HEK293 (cell line): ENCODE measurements around the gene ARHGAP32.
"Not testable (repeated sequence)": the region's sequence is repeated elsewhere in the genome, so short reads cannot be mapped to it uniquely, and the experiment has no call there.

Experiments used
- CTCF ChIA-PET: fragments of 350-600 bp; formaldehyde crosslinking; extraction: SDS; loops from one replicate; lab custom pipeline; 2021; ENCODE audit warnings: antibody characterized with exemption; lab: Yijun Ruan, JAX
- POLR2A ChIA-PET: fragments of 300-600 bp; formaldehyde crosslinking; extraction: SDS; loops from one replicate; lab custom pipeline; 2020; ENCODE audit warnings: antibody characterized with exemption, inconsistent platforms; lab: Yijun Ruan, JAX
- H3K27ac ChIP-seq: fragments of 200-500 bp; sonication (Bioruptor generic); 2 replicates; pipeline ENCODE4 v1.5.1; 2014; ENCODE audit warnings: low read depth, low read length, control low read depth, inconsistent platforms; ENCODE audit errors: extremely low read depth
- H3K36me3 ChIP-seq, 2 experiments: fragments of 200-500 bp in 1 of 2; sonication (Bioruptor generic) in 1 of 2; 1 replicate in 1 of 2; 2 replicates in 1 of 2; pipeline ENCODE4 v1.5.1; 2014 to 2017; ENCODE audit warnings: inconsistent platforms in 2 of 2, low read length in 2 of 2; ENCODE audit not compliant: control insufficient read depth in 2 of 2, insufficient read depth in 1 of 2
- H3K4me1 ChIP-seq: fragments of 200-500 bp; sonication (Bioruptor generic); 2 replicates; pipeline ENCODE4 v1.5.1; 2014; ENCODE audit warnings: mild to moderate bottlenecking, low read length, inconsistent platforms; ENCODE audit not compliant: control insufficient read depth, insufficient read depth
- H3K4me3 ChIP-seq: 2 replicates; pipeline ENCODE4 v1.5.1; 2011; ENCODE audit warnings: low read depth, mild to moderate bottlenecking, control low read depth, low read length, moderate library complexity
- H3K9me3 ChIP-seq: fragments of 200-500 bp; sonication (Bioruptor generic); 2 replicates; pipeline ENCODE4 v1.5.1; 2014; ENCODE audit warnings: low read depth, low read length, inconsistent platforms; ENCODE audit not compliant: control insufficient read depth, insufficient read depth
- KLF17 ChIP-seq: fragments of 450-650 bp; formaldehyde crosslinking; IDR thresholded peaks from 2 replicates; pipeline ENCODE4 v1.5.1; 2016; ENCODE audit warnings: missing biosample characterization, missing genetic modification characterization
- KLF8 ChIP-seq: fragments of 450-650 bp; formaldehyde crosslinking; IDR thresholded peaks from 2 replicates; pipeline ENCODE4 v1.5.1; 2016; ENCODE audit warnings: missing biosample characterization, missing genetic modification characterization
- REPIN1 ChIP-seq: fragments of 450-650 bp; formaldehyde crosslinking; IDR thresholded peaks from 2 replicates; pipeline ENCODE4 v1.5.1; 2017; ENCODE audit warnings: missing biosample characterization, missing genetic modification characterization, low read depth
- ZIC2 ChIP-seq: fragments of 450-650 bp; formaldehyde crosslinking; IDR thresholded peaks from 2 replicates; pipeline ENCODE4 v1.5.1; 2016; ENCODE audit warnings: missing biosample characterization, missing genetic modification characterization
- ZNF148 ChIP-seq: fragments of 450-650 bp; formaldehyde crosslinking; IDR thresholded peaks from 2 replicates; pipeline ENCODE4 v1.5.0; 2017; ENCODE audit warnings: missing biosample characterization, missing genetic modification characterization, borderline replicate concordance
- ZNF211 ChIP-seq: fragments of 450-650 bp; formaldehyde crosslinking; IDR thresholded peaks from 2 replicates; pipeline ENCODE4 v1.5.1; 2016; ENCODE audit warnings: low read depth, missing biosample characterization, missing genetic modification characterization
- ZNF221 ChIP-seq: fragments of 450-650 bp; formaldehyde crosslinking; IDR thresholded peaks from 2 replicates; pipeline ENCODE4 v1.5.1; 2017; ENCODE audit warnings: missing biosample characterization, missing genetic modification characterization, borderline replicate concordance
- ZNF311 ChIP-seq: fragments of 450-650 bp; formaldehyde crosslinking; IDR thresholded peaks from 2 replicates; pipeline ENCODE4 v1.5.1; 2017; ENCODE audit warnings: missing biosample characterization, missing genetic modification characterization, borderline replicate concordance
- ZNF366 ChIP-seq: fragments of 450-650 bp; formaldehyde crosslinking; conservative IDR thresholded peaks from 2 replicates; pipeline ENCODE4 v1.5.1; 2016; ENCODE audit warnings: missing biosample characterization, missing genetic modification characterization
- ZNF600 ChIP-seq: fragments of 450-650 bp; formaldehyde crosslinking; IDR thresholded peaks from 2 replicates; pipeline ENCODE4 v1.5.1; 2016; ENCODE audit warnings: missing biosample characterization, missing genetic modification characterization
- ZNF76 ChIP-seq: fragments of 450-650 bp; formaldehyde crosslinking; IDR thresholded peaks from 2 replicates; pipeline ENCODE4; 2016; ENCODE audit warnings: low read depth, missing biosample characterization, missing genetic modification characterization, borderline replicate concordance
- ZNF776 ChIP-seq: fragments of 450-650 bp; formaldehyde crosslinking; IDR thresholded peaks from 2 replicates; pipeline ENCODE4 v1.5.0; 2017; ENCODE audit warnings: missing biosample characterization, missing genetic modification characterization, borderline replicate concordance
- TF ChIP-seq, protein P1 (sequence below): sonication (generic); formaldehyde crosslinking; IDR thresholded peaks from 2 replicates; pipeline ENCODE4 v1.8.1; 2022; ENCODE audit warnings: mild to moderate bottlenecking, moderate library complexity, missing genetic modification reagents
- TF ChIP-seq, protein P2 (sequence below): fragments of 450-650 bp; formaldehyde crosslinking; IDR thresholded peaks from 2 replicates; pipeline ENCODE4 v1.5.1; 2017; ENCODE audit warnings: missing biosample characterization, missing genetic modification characterization
- TF ChIP-seq, protein P3 (sequence below): fragments of 450-650 bp; formaldehyde crosslinking; IDR thresholded peaks from 2 replicates; pipeline ENCODE4 v1.5.1; 2016; ENCODE audit warnings: missing biosample characterization, missing genetic modification characterization

Gene ARHGAP32

GRCh38 chr11:128924510-128925249 is 267.4 kb downstream of the ARHGAP32 start:
- no peaks in the 10 kb centered on the region for H3K4me1 ChIP-seq
- H3K27ac ChIP-seq: no peak overlapping the region
- TF ChIP-seq ZIC2 (tag by site-specific recombination): peak; percentile 46
- TF ChIP-seq, protein P1, sequence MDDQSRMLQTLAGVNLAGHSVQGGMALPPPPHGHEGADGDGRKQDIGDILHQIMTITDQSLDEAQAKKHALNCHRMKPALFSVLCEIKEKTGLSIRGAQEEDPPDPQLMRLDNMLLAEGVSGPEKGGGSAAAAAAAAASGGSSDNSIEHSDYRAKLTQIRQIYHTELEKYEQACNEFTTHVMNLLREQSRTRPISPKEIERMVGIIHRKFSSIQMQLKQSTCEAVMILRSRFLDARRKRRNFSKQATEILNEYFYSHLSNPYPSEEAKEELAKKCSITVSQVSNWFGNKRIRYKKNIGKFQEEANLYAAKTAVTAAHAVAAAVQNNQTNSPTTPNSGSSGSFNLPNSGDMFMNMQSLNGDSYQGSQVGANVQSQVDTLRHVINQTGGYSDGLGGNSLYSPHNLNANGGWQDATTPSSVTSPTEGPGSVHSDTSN: no peak
- no peak overlapping the region for H3K4me3 ChIP-seq
- ChIA-PET POLR2A (no interaction called here), CTCF (interaction anchor here (0.6 to 1.4 kb wide), 4 partner anchors 38 to 193 kb away, joined by 3 to 5 read pairs (median 4); no protein-coding TSS in a partner anchor)
- no peaks in the 10 kb centered on the region for H3K9me3 ChIP-seq
- no peaks in the 10 kb centered on the region for H3K36me3 ChIP-seq

DNA sequence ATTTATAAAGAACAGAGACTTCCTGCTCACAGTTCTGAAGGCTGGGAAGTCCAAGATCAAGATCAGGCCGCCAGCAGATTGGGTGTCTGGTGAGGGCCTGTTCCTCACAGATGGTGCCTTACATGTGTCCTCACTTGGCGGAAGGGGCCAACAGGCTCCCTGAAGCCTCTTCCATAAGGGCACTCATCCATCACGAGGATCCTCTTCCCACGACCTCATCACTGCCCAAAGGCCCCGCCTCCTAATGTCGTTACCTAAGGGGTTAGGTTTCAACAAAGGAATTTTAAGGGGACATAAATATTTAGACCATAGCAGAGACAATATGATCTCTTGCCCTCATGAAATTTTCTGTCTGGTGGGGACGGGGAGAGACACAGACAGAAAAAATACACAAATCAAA is 268.0 kb downstream of the ARHGAP32 start:
- CTCF ChIA-PET: interaction anchor here (1.3 to 1.4 kb wide), 2 partner anchors 38 to 39 kb away, joined by 4 to 5 read pairs; no protein-coding TSS in a partner anchor
- POLR2A ChIA-PET: no interaction called here

GRCh38 chr11:128921793-128922192 is 270.3 kb downstream of the ARHGAP32 start:
- no peaks in the 10 kb centered on the region for H3K4me1 ChIP-seq
- POLR2A ChIA-PET: no interaction called here
- H3K4me3 ChIP-seq: no peak overlapping the region
- no peaks in the 10 kb centered on the region for H3K9me3 ChIP-seq
- H3K36me3 ChIP-seq: no peaks in the 10 kb centered on the region
- TF ChIP-seq, protein P2, sequence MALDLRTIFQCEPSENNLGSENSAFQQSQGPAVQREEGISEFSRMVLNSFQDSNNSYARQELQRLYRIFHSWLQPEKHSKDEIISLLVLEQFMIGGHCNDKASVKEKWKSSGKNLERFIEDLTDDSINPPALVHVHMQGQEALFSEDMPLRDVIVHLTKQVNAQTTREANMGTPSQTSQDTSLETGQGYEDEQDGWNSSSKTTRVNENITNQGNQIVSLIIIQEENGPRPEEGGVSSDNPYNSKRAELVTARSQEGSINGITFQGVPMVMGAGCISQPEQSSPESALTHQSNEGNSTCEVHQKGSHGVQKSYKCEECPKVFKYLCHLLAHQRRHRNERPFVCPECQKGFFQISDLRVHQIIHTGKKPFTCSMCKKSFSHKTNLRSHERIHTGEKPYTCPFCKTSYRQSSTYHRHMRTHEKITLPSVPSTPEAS (tag by site-specific recombination): no peak
- H3K27ac ChIP-seq: no peak overlapping the region
- CTCF ChIA-PET: interaction anchor here (1.5 kb wide), 1 partner anchor 14 kb away, joined by 3 read pairs; no protein-coding TSS in a partner anchor

More for the DNA sequence above, 268.0 kb downstream of the ARHGAP32 start:
- TF ChIP-seq ZNF366 (tag by site-specific recombination) (no peak), KLF17 (tag by site-specific recombination) (no peak), ZNF600 (tag by site-specific recombination) (no peak)
- H3K9me3 ChIP-seq: no peaks in the 10 kb centered on the region
- no peak overlapping the region for H3K4me3 ChIP-seq
- no peaks in the 10 kb centered on the region for H3K4me1 ChIP-seq
- no peaks in the 10 kb centered on the region for H3K36me3 ChIP-seq
- no peak overlapping the region for H3K27ac ChIP-seq

DNA sequence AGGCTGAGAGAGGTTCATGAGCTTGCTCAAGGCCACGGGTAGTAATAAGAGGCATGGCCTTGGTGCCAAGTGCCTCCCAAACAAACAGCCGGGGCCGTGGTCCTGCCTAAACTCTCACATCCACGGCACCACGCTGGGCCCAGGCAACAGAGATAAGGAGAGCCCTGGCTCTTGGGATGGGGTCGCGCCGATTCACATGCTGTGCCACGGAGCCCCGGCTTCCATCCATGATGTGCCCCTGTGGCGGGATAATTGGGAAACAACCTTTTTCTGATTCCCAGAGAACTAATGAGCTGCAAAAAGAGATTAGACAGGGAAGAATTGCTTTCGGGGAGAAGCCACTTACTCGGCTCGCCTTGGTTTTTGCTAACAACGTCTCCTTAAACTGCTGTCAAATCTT is 271.5 kb downstream of the ARHGAP32 start:
- Histone ChIP-seq H3K4me1 (no peaks in the 10 kb centered on the region), H3K36me3 (no peaks in the 10 kb centered on the region), H3K4me3 (no peak overlapping the region), H3K27ac (no peak overlapping the region), H3K9me3 (no peaks in the 10 kb centered on the region)
- TF ChIP-seq REPIN1 (no peak), KLF8 (tag by site-specific recombination) (no peak), ZNF148 (no peak), ZNF776 (tag by site-specific recombination) (no peak), ZNF221 (tag by site-specific recombination) (no peak), ZNF76 (tag by site-specific recombination) (no peak), ZNF211 (tag by site-specific recombination) (no peak), ZNF311 (tag by site-specific recombination) (no peak)
- TF ChIP-seq, protein P3, sequence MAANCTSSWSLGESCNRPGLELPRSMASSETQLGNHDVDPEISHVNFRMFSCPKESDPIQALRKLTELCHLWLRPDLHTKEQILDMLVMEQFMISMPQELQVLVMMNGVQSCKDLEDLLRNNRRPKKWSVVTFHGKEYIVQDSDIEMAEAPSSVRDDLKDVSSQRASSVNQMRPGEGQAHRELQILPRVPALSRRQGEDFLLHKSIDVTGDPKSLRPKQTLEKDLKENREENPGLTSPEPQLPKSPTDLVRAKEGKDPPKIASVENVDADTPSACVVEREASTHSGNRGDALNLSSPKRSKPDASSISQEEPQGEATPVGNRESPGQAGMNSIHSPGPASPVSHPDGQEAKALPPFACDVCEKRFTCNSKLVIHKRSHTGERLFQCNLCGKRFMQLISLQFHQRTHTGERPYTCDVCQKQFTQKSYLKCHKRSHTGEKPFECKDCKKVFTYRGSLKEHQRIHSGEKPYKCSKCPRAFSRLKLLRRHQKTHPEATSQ (tag by site-specific recombination): no peak
- CTCF ChIA-PET: interaction anchor here (0.6 to 1.5 kb wide), 3 partner anchors 13 to 32 kb away, joined by 3 to 5 read pairs (median 3); no protein-coding TSS in a partner anchor
- POLR2A ChIA-PET: no interaction called here

DNA sequence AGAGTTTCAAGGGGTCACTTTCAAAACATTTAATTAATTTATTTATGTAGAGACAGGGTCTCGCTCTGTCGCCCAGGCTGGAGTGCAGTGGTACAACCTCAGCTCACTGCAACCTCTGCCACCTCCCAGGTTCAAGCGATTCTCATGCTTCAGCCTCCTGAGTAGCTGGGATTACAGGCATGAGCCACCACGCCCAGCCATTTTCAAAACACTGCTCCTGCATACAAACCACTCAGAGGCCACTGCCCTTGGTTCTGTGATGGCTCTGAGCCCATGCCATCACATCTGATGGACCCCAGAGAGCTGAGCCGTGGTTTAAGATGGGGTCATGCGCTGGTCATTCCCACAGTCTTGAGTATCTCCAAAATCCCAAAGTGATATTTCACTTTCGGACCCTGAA is 272.5 kb downstream of the ARHGAP32 start:
- CTCF ChIA-PET: interaction anchor here (1.3 kb wide), 1 partner anchor 34 kb away, joined by 4 read pairs; no protein-coding TSS in a partner anchor
- POLR2A ChIA-PET, H3K9me3 ChIP-seq, H3K36me3 ChIP-seq, H3K4me1 ChIP-seq, H3K27ac ChIP-seq, H3K4me3 ChIP-seq: not testable (repeated sequence)
